ENCODE results near the gene MAP9. TPM values are rescaled to one million over a fixed set of nuclear protein-coding genes. Genes with fewer than 3 reads are reported as not detected.

Gene MAP9
- total and polyA plus RNA-seq, 10 of the 15 experiments (the other 5 are each of a cell fraction or from before 2014, with no cell fraction given), result 1.2 to 7.0 (median 4.3) TPM

DNA sequence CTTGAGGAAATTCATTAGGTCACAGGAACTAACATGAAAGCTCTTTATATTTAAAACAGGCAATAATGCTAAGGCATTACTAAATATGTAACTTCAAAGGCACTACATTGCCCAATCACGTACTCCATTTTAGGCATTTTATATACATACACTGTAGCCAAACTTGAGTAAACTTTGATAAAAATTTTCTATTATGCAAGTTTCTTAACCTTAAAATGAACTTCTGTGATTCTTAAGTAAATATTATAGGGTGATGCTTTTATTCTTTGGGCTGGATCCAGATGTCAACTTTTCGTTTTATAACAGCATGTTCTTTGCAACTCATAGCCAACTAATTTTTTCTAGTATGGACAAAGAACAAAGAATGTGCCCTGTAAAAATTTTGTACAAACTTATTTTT, 28.3 kb upstream of the MAP9 start (continued):
- no peak for TF ChIP-seq CREB1 (IDR thresholded peaks at IDR 0.05; ENCODE audit: low read depth)
- TF ChIP-seq, protein P1, sequence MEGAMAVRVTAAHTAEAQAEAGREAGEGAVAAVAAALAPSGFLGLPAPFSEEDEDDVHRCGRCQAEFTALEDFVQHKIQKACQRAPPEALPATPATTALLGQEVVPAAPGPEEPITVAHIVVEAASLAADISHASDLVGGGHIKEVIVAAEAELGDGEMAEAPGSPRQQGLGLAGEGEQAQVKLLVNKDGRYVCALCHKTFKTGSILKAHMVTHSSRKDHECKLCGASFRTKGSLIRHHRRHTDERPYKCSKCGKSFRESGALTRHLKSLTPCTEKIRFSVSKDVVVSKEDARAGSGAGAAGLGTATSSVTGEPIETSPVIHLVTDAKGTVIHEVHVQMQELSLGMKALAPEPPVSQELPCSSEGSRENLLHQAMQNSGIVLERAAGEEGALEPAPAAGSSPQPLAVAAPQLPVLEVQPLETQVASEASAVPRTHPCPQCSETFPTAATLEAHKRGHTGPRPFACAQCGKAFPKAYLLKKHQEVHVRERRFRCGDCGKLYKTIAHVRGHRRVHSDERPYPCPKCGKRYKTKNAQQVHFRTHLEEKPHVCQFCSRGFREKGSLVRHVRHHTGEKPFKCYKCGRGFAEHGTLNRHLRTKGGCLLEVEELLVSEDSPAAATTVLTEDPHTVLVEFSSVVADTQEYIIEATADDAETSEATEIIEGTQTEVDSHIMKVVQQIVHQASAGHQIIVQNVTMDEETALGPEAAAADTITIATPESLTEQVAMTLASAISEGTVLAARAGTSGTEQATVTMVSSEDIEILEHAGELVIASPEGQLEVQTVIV (IDR thresholded peaks at IDR 0.05; ENCODE audit: borderline replicate concordance, partially characterized antibody), result no peak
- no peak for TF ChIP-seq IKZF2 (IDR thresholded peaks at IDR 0.05)
- TF ChIP-seq CBFB (IDR thresholded peaks at IDR 0.05; ENCODE audit: low read depth), result no peak
- TF ChIP-seq, protein P2, sequence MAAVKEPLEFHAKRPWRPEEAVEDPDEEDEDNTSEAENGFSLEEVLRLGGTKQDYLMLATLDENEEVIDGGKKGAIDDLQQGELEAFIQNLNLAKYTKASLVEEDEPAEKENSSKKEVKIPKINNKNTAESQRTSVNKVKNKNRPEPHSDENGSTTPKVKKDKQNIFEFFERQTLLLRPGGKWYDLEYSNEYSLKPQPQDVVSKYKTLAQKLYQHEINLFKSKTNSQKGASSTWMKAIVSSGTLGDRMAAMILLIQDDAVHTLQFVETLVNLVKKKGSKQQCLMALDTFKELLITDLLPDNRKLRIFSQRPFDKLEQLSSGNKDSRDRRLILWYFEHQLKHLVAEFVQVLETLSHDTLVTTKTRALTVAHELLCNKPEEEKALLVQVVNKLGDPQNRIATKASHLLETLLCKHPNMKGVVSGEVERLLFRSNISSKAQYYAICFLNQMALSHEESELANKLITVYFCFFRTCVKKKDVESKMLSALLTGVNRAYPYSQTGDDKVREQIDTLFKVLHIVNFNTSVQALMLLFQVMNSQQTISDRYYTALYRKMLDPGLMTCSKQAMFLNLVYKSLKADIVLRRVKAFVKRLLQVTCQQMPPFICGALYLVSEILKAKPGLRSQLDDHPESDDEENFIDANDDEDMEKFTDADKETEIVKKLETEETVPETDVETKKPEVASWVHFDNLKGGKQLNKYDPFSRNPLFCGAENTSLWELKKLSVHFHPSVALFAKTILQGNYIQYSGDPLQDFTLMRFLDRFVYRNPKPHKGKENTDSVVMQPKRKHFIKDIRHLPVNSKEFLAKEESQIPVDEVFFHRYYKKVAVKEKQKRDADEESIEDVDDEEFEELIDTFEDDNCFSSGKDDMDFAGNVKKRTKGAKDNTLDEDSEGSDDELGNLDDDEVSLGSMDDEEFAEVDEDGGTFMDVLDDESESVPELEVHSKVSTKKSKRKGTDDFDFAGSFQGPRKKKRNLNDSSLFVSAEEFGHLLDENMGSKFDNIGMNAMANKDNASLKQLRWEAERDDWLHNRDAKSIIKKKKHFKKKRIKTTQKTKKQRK (IDR thresholded peaks at IDR 0.05; ENCODE audit: low read depth, low read length), result no peak
- no peak for TF ChIP-seq KDM1A (IDR thresholded peaks at IDR 0.05; ENCODE audit: borderline replicate concordance)

DNA sequence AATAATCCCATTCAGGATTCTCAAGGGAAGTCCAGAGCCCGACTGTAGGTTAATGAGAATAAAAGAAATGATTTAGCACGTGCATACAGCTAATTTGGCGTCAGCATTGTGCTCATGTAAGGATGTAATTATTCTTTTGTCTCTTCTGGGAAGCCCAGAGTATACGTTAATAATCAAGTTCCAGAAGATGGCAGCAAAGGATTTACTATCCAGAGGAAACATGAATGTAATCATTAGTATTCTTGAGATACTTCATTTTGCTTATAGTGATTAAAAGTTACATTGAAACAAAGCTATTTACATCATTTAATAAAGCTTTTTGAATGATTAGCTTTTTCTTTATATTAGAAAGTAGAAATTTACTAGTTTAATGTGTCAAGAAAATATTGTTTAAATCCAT, 27.1 kb upstream of the MAP9 start:
- ATAC-seq, result peak; percentile 45; the same call in 2 of the 3 replicates
- no peak for FAIRE-seq

More for the DNA sequence above, 27.1 kb upstream of the MAP9 start:
- H4K20me1 ChIP-seq (ENCODE audit: control insufficient read depth, insufficient read depth), result no peaks in the 10 kb centered on the region
- SMC1A ChIA-PET (ENCODE audit: uncharacterized antibody, unreplicated experiment), result interaction anchor here (0.6 to 1.0 kb wide), 2 partner anchors 383 to 550 kb away, joined by 3 read pairs; partner anchors contain the start of gene CTSO
- intact Hi-C loops (cut with micrococcal nuclease; ENCODE audit: unreplicated experiment) (no loop called here), in situ Hi-C loops (cut with MboI) (no loop called here)
- H3K79me2 ChIP-seq (ENCODE audit: control insufficient read depth, insufficient read depth, low read length), result no peaks in the 10 kb centered on the region
- POLR2A ChIA-PET, result no interaction called here
- RAD21 ChIA-PET (ENCODE audit: unreplicated experiment), result interaction anchor here (1.2 to 1.4 kb wide), 2 partner anchors 383 to 550 kb away, joined by 6 to 7 read pairs; partner anchors contain the start of gene CTSO
- H3K9me3 ChIP-seq (replicated peaks; ENCODE audit: control insufficient read depth, insufficient read depth, low read length), result no peaks in the 10 kb centered on the region
- H3K9ac ChIP-seq (ENCODE audit: control insufficient read depth, insufficient read depth, low read length), result no peak overlapping the region
- no TSS peak for BruUV-seq (replicated peaks)
- WGBS (ENCODE audit: insufficient coverage, insufficient replicate concordance, low lambda C conversion rate, missing lambda C conversion rate), result 4% methylated on average over 4 of the region's 4 CpGs
- H3K36me3 ChIP-seq (ENCODE audit: control insufficient read depth in 2 of 2, insufficient read depth in 2 of 2, low read length in 1 of 2), result no peaks in the 10 kb centered on the region
- TF ChIP-seq ASH2L (IDR thresholded peaks at IDR 0.05; ENCODE audit: borderline replicate concordance, low read depth), result no peak
- TF ChIP-seq RAD21 (IDR thresholded peaks at IDR 0.05; ENCODE audit: insufficient read depth, low read depth, low read length), result peak; percentile 30; the same call in 1 of the 2 replicates
- no peak overlapping the region for H2AFZ ChIP-seq (ENCODE audit: control insufficient read depth, low read depth, low read length)
- no peak overlapping the region for H3K27ac ChIP-seq (ENCODE audit: control insufficient read depth, insufficient read depth)
- H3K4me3 ChIP-seq, result no peak overlapping the region
- H3K4me1 ChIP-seq (ENCODE audit: control insufficient read depth, insufficient read depth, low read length), result no peaks in the 10 kb centered on the region
- no peak overlapping the region for H3K4me2 ChIP-seq (ENCODE audit: control insufficient read depth, insufficient read depth)
- CTCF ChIA-PET, result interaction anchor here (0.6 to 2.3 kb wide), 9 partner anchors 27 to 710 kb away, joined by 3 to 13 read pairs (median 3); partner anchors contain the start of gene CTSO
- DNase-seq (ENCODE audit: low read depth, low spot score), result no peak
- no peaks in the 10 kb centered on the region for H3K27me3 ChIP-seq (replicated peaks in 1 of 2; ENCODE audit: control insufficient read depth in 2 of 2, insufficient read depth in 2 of 2, low read length in 1 of 2)

Data from GM12878 (cell line).